Heart left ventricle (tissue), 13 donors: ENCODE data around the gene SPTBN4.

Experiments used
- CTCF ChIP-seq, 12 donors: fragments of 200-600 bp; sonication (generic) in 4 of 12; IDR thresholded peaks; one replicate each; pipeline versions ENCODE4 v1.5.0 to v1.8.0; 2018 to 2022; ENCODE audit warnings: antibody characterized with exemption in 12 of 12, mild to moderate bottlenecking in 5 of 12
- POLR2A ChIP-seq, 2 donors: fragments of 450-650 bp; IDR thresholded peaks; one replicate each; pipeline ENCODE4 v1.6.1; 2017; ENCODE audit warnings: antibody characterized with exemption in 2 of 2, mild to moderate bottlenecking in 2 of 2, moderate library complexity in 2 of 2
- donor health status: ischemic (EF 13 %, LVEDD 7.1; RV severe dilation, severe dysfunction).
- donor health status: DM: no; HTN: yes; CAD: no.
- donor health status: DM: no; HTN: no; CAD: no.
- donor health status: ischemic (EF 25% LVEDD 6.9; RV normal size, moderate dysfunction).
- donor health status: ischemic (EF 25% LVEDD 5.7; RV mildly dilated, moderate dysfunction).
- donor health status: ischemic (EF 35%, LVEDD 5.7; RV mildly dilated, moderate dysfunction).
- donor health status: nonischemic (EF 11% LVEDD 7.7; RV severe dilation, severe dysfunction).
- donor health status: DM: yes; HTN: yes; CAD: no.
- donor health status: PGD.
- donor health status: ischemic (EF 29% LVEDD 5.4; RV normal size, mild dysfunction).
- donor health status: nonischemic (EF 23%, LVEDD 6.1; RV moderate dilation, normal function).

GRCh38 chr19:40550951-40551350, 84.2 kb downstream of the SPTBN4 start:
- TF ChIP-seq CTCF (IDR thresholded peaks at IDR 0.05) (no peak), POLR2A (IDR thresholded peaks at IDR 0.05) (no peak)
